ENCODE results near the gene RAP1GDS1.

Gene RAP1GDS1, protein sequence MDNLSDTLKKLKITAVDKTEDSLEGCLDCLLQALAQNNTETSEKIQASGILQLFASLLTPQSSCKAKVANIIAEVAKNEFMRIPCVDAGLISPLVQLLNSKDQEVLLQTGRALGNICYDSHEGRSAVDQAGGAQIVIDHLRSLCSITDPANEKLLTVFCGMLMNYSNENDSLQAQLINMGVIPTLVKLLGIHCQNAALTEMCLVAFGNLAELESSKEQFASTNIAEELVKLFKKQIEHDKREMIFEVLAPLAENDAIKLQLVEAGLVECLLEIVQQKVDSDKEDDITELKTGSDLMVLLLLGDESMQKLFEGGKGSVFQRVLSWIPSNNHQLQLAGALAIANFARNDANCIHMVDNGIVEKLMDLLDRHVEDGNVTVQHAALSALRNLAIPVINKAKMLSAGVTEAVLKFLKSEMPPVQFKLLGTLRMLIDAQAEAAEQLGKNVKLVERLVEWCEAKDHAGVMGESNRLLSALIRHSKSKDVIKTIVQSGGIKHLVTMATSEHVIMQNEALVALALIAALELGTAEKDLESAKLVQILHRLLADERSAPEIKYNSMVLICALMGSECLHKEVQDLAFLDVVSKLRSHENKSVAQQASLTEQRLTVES

DNA sequence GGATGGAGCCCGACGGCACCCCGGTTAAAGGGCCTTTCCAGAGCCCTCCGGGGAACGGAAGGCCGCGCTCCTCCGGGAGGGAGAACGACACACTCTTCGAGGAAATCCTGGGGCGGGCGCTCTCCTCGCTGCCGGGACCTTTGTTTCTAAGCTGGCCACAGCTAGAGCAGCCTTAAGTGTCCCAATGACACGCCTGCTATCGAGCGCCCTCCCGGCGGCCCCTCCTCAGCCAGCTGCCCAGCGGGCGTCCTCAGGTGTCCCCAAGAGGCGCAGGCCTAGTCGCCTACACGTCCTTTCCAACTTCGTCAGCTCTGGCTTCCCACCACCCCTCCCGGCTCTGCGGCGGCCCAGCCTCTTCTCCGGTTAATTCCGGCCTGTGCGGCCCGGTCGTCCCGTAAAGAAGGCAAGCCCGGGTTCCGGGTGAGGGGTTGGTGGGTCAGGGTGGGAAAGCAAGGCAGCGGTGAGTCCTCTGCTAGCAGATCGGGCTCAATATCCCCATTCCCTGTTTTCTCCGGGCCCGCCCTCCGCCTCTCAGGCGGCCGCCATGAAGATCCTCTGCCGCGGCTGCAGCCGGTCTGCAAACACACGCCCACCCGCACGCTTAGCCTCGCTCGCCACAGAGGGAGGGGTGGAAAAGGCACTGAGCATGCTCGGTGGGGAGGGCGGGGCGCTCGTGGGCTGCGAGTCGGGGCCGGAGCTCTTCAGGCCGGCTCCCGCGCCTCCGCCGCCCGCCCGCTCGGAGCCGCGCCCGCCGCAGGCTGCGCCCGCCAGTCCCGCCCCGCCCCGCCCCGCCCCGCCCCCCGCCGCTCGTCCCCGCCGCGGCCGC is at the start of gene RAP1GDS1:
TSS of gene RAP1GDS1 (plus strand) at position 806 of the 826 bp plus-strand sequence. CDS start 182 bp downstream, outside the sequence.
- DNase-seq, result peak; percentile 17 to 96 (median 92)

DNA sequence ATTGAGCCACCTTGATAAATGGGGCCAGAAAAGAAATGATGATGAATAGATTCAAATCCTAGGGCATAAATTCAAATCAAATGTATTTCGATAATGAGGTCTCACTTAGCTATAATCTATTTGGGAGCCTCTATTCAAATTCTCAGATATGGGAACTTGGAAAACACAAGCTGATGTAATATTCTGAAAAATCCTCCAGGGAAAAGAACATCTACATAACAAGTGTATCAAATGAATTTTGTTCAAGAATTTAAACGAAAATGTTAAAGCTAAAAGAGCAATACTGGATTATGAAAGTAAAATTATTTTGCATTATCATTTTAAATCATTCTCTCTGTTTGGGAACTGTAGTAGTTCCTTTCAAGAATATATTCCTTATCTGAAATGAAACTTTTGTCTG is 38.9 kb upstream of the RAP1GDS1 start:
- no peak for DNase-seq

DNA sequence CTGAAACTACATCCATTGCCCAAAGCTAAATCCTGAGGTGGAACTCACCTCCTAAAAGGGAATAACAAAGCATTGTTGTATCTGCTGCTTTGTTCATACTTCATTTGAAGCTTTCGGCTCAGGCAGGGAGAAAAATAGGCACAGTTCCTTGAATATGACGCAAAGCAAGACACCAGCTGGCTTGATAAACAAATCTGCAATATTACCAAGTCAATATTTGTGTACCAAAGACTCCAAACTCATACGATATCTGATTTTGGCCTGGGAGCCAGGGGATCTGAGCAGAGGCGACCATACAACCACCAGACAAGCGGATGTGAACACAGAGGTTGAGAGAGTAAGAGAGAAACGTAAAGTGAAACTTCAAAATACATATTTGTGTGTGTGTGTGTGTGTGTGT is 34.8 kb upstream of the RAP1GDS1 start:
- no peak for DNase-seq

DNA sequence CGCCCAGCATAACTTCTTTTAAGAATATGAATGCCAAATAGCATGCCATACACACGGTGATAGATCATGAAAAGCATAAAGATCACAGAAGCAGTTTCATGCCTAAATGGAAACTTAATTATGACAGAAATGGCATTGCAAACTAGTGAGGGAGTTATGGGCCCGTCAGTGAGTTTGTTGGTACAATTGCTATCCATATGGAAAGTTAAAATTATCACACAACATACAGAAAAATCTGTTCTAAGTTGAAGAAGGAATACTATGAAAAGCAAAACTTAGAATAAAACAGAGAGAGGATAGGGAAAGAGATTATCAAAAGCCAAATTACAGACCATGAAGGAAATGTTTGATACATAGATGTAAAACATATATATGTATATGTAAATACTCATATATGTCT is 30.2 kb upstream of the RAP1GDS1 start:
- no peak for DNase-seq

DNA sequence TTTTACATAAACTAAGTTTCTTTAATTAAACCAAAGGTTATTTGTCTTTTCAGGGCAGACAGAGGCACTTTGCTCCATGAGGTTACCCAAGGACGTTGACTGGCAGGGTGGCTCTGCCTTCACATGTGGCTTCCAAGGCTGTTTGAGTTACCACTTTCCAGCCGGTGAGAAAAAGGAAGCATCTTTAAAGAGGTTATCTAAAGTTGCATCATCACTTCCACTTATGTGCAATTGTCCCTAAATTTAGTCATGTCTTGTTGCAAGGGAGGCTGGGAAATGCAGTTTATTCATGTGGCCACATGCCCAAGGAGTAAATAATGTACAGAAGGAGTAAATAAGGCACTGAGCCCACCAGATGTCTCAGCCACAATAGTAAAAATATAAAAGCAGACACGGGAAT is 29.0 kb upstream of the RAP1GDS1 start:
- DNase-seq, result no peak

DNA sequence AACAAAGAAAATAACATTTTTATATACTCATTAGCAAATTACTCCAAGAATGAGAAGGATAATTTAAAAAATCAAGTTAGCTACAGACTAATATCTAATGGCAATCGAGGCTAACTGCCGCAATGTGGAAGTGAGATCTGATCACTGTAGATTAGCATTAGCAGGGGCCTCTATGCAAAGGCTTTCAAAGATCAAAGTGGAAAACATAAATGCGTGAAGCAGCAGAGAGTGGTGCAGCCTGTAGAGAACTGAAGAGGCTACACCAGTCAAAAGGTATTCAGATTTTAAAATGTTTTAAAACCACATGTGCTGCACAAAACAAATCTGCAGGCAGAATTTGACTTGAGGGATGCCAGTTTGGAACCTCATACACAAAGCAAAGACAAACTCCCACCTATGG is 24.0 kb upstream of the RAP1GDS1 start:
- no peak for DNase-seq

DNA sequence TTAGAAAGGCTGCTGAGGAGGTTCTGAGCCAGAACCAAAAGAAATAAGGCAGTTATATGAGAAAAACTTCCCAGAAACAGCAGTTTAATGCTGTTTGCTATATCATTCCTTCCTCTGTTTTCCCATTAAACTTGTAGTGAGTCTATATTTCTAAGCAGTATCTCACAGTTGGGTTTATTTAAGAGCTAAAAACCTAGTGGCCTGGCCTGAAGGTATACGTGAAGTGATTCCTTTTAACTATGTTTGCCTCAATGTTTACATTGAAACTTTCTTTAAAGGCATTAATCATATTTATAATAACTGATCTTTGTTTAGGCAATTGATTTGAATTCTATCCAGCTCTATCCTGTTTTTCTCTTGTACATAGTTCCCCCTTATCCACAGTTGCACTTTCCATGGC is 19.1 kb upstream of the RAP1GDS1 start:
- no peak for DNase-seq

DNA sequence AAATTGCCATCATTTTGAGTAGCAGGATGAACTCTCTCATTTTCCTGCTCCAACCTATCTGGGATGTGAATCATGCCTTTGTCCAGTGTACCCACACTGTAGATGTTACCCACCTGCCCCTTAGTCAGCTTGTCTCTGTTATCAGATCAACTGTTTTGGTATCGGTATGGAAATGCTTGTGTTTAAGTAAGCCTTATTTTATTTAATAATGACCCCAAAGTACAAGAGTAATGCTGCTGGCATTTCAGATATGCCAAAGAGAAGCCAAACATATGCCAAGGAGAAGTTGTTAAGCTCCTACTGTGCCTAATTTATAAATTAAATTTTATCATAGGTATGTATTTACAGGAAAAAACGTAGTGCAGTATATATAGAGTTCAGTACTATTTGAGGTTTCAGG is 18.6 kb upstream of the RAP1GDS1 start:
- DNase-seq, result no peak

DNA sequence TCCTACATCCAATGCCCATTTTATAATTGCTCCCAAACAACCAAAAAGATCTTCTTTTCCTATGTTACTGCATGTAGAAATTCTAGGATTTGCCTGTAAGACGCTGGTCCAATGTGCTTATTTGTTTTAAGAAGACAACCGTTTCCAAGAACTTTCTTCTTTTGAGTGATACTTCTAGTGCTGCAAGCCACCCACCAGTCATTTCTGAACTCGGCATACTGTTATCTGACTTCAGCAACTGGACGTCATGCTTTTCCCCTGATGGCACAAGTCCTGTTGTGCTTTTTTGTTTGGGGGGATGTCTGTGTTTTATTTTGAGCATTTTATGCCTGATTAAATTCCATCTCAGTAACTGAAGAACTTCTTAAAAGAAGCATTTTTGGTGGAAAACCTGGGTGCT is 16.0 kb upstream of the RAP1GDS1 start:
- no peak for DNase-seq

DNA sequence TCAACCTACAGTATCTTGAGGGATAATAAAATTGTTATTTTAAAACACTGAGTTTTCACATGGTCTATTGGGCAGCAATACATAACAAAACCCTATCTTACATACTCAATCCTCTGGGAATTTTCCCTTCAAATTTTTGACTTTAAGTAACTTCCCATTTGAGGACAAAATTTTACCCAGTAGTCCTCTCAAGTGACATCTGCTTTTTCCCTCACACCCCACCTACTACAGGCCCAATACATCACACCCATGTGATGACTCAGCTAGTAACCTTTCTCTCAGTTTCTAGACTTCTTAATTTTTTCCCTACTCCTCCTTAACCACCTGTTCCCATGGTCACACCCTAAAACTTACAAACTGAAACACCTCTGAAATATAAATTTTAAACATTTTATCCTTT is 12.2 kb upstream of the RAP1GDS1 start:
- DNase-seq, result no peak

DNA sequence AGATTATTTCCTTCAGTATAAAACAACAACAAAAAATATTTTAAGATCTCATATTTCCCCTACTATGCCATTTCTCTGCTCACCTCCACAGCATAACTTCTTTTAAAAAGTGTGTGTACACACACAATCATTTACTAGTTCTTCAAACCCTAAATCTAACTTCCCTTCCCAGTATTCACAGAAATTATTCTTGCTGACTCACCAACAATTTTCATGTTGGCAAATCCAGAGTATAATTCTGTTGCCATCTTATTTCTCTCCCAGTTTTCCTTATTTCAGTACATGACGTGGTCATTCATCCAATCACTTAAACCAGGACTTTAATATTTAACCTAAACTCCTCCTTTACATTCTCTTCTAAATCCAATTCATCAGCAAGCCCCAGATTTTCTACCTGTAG is 11.4 kb upstream of the RAP1GDS1 start:
- DNase-seq, result no peak

DNA sequence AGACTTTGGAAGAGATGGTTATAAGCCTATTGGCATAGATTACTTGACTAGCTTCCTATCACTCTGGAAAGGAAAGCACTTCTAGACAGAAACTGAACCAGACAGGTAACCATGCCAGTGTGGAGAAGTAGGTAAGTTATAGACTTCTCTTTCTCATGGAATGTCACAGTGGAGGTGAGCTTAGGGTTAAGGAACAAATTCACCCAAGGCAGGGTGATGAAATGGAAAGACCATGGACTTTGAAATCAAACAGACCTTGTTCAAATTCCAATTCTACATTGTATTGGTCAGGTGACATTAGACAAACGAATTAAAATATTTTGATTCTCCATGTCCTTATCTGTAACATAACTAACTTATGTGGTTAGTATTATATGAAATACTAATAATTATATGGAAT is 7.7 kb upstream of the RAP1GDS1 start:
- no peak for DNase-seq

DNA sequence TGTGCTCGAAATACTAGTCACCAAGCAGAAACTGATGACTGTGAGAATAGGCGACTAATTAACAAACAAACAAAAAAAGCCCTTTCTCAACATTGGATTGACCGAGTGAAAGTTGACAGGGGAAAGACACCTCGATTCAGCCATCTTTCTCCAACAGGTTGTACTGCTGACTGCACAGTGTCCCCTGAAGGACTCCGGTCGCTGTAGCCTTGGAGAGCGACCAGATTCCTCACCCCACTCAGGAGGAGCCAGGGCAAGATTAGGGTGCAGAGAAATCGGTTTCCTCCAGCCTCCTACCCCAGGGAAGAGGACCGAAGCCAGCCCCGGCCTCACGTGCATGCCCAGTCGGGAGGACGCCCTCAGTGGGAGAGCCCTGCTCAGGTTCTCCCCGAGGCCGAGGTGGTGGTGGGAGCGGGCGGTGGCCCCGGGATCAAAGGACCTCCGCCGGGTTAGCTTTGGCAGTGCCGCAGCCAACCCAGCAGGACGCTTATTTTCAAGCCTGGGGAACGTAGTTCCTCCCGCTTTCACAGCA is 1.1 kb upstream of the RAP1GDS1 start:
- peak in 41 of 56 donors; percentile 2 to 77 (median 65) for DNase-seq

DNA sequence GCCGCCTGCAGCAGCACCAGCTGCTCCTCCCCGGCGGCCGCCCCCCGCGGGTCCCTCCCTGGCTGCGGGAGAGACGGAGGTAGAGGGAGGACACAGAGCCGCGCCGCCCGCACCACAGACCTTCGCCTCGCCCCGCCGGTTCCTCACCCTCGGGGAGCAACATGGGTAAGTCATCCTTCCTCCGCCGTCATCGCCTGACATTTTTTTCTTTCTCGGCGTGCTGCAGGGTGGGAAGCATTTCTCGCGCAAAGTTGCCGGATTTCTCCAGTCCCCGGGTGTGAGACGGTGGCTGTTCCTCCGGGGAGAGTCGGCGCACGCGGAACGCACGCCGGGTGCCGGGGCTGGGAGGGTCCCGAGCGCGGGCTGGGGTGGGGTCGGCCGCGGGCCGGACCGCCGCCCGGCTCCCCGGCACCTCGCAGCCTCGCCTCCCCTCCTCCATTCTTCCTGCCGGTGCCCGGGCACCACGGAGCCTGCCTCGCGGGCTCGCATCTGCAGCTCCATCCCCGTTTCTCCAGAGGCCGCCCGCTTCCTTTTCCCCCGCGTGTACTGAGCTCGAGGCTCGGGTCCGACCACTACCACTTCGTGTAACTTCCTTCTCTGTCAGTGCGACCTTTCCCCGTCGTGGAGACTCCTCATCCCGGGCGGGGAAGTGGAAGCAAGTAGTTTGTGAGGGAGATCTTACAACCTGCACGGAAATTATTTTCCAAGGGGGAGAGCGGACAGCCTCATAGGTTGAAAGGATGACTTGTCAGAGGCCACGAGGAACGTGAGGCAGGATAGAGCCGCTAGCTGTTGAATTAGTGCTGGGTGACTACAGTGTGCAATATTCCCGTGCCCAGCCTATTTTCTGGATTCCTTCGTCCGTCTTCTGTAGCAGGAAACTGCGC is 464 bp downstream of the RAP1GDS1 start:
- peak in 54 of 56 donors; percentile 4 to 92 (median 62) for DNase-seq

DNA sequence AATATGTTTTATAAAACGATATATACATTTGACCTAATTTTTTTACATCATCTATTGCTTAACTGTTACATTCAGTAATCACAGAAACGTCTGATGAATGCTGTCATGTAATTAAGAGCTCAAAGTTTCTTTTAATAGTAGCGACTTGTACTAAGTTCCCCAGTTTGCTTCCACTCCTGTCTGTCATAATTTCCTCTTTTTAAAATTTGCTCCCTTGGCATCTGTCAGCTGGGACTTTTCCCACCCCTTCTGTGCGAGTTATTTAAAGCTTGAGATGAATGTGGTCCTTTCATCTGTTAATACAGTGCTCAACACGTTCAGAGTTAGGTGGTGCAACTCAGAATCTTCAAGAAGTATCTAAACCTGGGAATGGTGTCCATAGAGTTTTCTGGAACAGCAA is 1.2 kb downstream of the RAP1GDS1 start:
- peak in 10 of 56 donors; percentile 0 to 21 (median 2) for DNase-seq

DNA sequence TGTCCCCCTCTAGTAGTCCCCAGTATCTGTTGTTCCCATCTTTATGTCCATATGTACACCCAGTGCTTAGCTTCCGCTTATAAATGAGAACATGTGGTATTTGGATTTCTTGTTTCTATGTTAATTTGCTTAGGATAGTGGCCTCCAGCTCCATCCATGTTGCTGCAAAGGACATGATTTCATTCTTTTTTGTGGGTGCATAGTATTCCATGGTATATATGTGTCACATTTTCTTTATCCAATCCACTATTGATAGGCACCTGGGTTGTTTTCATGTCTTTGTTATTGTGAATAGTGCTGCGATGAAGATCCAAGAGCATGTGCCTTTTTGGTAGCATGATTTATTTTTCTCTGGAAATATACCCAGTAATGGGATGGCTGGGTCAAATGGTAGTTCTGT is 6.3 kb downstream of the RAP1GDS1 start:
- DNase-seq, result no peak

DNA sequence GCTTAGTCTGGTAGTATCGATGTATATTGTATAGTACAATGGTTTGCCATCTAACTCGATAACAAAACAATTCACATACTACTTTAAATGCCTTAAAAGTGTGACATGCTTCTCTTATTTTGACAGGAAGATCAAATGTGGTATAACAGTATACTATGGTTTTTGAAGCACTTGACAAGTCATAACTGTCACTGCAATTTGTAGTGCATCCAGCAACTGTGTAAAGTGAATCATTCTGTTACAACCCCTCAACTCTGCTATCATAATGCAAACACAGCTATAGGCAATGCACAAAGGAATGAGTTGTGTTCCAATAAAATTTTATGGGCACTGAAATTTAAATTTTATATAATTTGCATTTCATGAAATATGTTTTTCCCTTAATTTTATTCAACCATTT is 14.0 kb downstream of the RAP1GDS1 start:
- no peak for DNase-seq

DNA sequence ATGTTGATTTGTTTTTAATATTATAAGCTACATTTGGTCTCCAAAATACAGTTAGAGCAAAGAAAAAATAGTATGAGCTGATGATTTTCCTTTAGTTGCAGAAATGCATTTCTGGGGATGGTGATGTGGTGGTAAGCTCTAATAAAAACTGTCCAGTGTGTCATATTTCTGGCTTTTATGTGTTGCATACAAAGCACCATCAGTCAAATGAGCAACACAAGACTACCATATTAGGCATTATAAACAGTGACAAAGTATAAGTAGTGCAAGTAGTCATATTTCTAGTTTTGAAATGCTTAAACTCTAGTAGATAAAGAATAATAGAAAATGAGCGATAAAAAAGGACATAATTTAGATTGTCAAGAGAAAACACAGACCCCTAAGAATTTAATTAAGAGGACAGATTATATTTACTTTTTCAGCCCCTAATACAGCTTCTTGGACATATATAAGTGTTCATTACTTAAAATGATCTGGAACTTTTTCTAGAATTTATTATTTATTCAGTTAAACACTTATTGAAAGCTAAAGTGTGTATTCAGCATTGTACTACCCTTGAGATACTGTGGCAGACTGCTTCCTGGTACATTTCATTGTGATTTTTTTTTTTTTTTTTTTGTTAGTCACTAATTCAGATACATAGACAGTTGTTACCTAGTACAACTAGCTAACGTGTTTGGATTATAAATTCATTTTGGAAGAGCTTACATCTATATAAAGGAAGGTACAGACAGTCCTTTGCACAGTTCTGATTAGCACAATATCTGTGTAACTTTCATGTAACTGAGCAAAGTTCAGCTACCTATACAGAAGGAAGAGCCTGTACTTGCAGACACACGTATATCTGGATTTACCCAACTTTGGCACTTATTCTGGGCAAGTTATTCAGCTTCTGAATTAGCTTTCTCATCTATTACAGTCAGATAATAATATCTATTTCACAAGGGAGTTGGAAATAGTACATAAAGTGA is 22.3 kb downstream of the RAP1GDS1 start:
- DNase-seq, result no peak

DNA sequence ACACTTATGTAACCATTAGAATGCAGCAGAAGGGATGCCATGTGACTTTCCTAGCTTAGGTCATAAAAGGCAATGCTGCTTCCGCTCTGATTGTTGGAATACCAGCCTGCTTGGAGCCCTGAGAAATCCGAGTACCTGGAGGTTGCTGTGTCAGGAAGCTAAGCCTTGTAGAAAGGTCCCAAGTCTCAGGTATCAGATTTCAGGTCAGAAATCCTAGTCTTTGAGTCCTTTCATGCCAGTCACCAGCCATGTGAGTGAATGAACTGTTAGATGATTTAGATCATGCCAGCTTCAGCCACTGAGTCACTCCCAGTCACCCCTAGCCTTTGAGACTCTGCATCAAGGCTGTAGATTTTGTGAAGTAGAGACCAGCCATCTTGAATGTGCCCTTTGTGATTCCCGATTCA is 23.5 kb downstream of the RAP1GDS1 start:
- DNase-seq, result peak in 2 of 56 donors; percentile 2 to 4

DNA sequence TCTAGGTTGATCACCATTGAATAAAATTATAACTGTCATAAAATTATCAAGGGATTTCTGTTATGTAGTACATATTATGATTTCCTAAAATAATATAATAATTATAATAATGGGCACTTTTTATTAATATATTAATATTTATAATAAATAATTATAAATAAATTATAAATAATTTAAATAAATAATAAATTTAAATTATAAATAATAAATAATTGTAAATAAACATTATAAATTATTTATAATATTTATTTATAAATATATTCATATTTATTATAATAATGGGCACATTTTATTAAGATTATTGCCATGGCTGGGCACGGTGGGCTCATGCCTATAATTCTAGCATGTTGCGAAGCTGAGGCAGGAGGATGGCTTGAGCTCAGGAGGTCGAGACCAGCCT is 24.5 kb downstream of the RAP1GDS1 start:
- DNase-seq, result no peak
